HG02642 (cell line): ENCODE results near the gene GPR87.

Experiments
- ATAC-seq: cut with Tn5 transposase; IDR thresholded peaks from one replicate; pipeline ENCODE4 v1.9.1; 2021; ENCODE audit warnings: mild to moderate bottlenecking; ENCODE audit not compliant: unreplicated experiment, poor library complexity

GPR87 gene

GRCh38 chr3:151289445-151289844 is 27.2 kb downstream of the GPR87 start:
- no peak for ATAC-seq

- ATAC-seq = no peak
Observed at GRCh38 chr3:151285940-151286339, 30.7 kb downstream of the GPR87 start.

- no peak for ATAC-seq
Observed at GRCh38 chr3:151283907-151284461, 32.6 kb downstream of the GPR87 start.

DNA sequence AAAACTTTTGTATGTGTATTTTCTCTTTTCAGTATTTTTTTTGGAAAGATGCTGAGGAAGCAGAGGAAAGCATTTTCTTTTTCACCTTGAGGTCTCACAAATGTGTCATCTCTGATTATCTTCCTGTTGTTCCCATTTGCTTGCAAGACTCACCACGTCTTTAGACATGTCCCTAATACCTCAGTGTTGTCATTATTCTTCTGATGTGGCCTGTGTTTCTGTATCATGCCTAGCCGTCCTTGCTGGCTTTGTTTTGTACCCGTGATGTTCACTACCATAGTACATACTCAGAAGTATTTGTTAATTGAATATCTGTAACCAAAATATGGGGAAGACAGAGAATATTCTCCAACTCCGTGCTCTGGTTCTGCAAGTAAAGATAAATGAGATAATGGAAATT is 33.2 kb downstream of the GPR87 start:
- no peak for ATAC-seq

DNA sequence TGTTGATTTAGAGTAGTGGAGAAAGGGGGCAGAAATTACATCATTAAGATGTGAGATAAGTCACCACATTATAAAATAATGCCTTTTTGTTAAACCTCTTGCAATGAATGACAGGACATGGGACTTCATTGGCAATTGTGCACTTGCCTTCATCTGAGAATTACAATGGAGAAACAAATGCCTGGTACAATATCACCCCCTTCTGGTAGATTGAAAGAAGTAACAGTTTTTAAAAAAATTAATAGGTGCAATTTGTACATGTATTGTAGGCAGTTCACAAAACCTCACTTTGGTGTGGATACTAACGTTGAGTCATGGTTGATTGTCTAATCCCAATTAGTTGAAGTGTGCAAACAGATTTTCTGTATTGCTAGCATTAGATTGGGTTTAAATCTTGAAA is 33.7 kb downstream of the GPR87 start:
- peak; percentile 46 for ATAC-seq

DNA sequence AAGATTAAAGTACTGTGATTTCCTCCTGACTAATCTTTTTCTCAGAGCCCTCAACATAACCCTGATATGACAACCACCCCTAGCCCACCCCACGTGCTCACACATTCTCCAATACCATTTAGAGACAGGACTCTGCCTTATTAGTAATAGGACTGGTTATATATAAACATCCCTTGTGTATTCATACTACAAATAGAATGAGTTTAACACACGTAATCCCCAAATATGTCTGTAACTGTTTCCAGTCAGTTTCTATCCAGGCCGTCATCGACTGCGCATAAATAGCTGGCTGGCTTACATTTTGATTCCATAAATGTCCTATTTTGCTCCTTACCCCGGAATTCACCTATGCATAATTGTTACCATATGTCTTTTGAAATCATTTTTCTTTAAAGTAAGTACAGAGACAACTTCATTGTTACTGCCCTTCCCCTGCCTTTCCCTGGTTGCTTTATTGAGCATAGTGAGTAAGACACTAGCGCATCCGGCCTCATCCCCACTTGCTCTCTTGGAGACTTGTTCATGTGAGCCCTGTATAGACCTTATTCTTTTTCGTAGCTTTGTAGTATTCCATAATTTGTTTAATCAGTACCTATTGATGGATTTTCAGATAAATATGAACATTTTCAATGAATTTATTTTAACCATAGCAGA is 34.8 kb downstream of the GPR87 start:
- no peak for ATAC-seq

- no peak for ATAC-seq
Observed at GRCh38 chr3:151278230-151278629, 38.4 kb downstream of the GPR87 start, which contains the start of gene P2RY14. TSS of gene P2RY14 (minus strand) at chr3:151278542. CDS start at chr3:151214316, 64,226 bp downstream.

DNA sequence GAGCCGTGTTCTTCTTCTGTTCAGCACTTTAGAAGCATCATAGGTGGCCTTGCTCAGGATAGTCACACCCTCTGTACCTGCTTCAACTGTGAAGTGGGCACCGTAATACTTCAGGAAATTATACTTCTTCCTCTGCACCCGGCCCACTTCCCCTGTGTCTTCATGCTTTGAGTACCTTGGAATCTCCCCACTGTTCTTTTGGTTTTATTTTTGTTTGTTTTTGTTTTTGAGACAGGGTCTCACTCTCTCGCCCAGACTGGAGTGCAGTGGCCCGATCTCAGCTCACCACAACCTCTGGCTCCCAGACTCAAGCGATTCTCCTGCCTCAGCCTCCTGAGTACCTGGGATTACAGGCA is 40.0 kb downstream of the GPR87 start:
- peak; percentile 79 for ATAC-seq

DNA sequence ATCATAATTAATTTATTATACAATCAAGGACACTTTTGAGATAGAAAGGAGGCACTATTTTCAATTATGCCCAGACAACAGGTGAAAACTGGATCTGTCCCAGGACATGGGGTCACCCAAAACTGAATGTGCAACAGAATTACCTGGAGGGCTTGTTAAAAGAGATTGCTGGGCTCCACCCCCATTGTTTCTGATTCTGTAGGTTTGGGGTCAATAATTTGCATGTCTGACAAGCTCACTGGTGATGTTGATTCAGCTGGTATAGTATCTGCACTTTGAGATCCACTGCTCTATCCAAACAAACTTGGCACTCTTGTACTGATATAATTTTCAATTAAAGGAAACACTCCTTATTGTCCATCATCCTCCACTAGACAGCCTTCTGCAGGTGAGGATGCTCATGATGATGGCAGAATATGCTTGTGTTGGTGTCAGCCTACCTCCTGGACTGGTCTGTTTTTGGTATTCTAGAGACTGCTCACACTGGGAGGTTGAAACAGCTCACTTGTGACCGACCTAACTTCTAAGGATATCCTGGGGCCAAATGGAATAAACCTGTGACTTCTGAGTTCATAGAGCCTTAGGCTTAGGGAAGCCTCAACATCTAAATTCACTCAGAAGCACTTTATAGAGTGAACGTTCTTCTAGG is 40.5 kb downstream of the GPR87 start:
- ATAC-seq = peak; percentile 10

GRCh38 chr3:151275091-151275490 is 41.5 kb downstream of the GPR87 start:
- no peak for ATAC-seq

- no peak for ATAC-seq
Observed at GRCh38 chr3:151269631-151270030, 47.0 kb downstream of the GPR87 start.

DNA sequence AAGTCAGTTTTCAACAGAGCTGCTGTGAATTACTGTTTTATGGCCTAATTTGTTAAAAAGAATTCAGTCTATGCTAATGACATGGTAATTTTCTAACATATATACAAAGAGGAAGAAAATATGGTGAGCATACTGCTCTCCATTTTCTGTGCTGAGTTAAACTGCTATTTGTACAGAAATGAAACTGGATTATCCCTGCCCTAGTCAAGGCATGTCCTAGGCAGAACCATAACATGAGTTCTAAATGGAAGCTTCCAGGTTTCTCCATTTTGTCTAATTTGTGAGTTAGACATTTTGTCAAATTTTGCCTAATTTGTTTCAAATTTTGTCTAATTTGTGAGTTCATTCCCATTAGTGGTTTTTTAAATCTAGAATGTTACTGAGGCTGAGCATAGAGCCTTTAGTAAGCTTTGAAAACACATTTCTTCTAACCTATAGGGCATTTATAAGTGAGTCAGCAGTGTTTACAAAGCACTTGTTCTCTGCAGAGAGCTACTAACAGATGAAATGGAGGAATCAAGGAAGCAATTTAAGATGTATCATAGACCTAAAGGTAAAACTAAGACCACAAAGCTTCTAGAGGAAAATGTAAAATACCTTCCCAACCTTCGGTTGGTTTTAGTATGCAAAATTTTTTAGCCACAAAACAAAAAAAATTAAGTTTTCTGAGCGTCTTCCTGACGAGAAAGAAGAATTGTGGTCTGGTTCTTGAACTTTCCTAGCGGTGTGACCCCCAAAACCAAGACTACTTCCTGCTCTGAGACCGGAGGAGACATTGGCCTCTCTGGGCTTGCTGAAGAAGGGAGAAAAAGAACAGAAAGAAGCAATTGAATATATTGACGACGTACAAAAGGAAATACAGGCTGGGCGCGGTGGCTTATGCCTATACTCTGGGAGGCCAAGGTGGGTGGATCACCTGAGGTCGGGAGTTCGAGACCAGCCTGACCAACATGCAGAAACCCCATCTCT is 48.1 kb downstream of the GPR87 start:
- peak; percentile 56 for ATAC-seq

GRCh38 chr3:151267066-151267465 is 49.6 kb downstream of the GPR87 start:
- ATAC-seq = no peak

DNA sequence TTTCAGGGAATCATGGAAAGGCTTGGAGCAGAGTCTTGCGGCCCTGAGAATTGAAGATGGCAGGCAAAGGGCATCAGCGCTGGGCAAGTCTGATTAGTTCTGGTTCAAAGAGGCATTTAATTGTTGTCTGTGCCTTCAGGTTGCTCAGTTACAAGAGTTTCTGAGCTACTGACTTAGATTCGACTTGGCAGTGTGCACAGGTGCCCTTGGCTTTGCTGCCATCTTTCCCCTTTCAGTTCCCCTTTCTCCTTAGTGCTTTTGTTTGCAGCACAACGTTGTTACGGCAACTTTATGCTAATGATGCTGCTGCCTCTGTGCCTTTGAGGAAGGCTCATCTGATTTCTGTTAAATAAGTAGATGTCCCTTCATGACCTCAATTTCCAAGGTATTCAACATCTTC is 50.8 kb downstream of the GPR87 start:
- peak; percentile 97 for ATAC-seq

- no peak for ATAC-seq
Observed at GRCh38 chr3:151265166-151265565, 51.5 kb downstream of the GPR87 start.

- no peak for ATAC-seq
Observed at GRCh38 chr3:151264605-151265004, 52.0 kb downstream of the GPR87 start.

GRCh38 chr3:151262871-151263525 is 53.6 kb downstream of the GPR87 start:
- no peak for ATAC-seq

DNA sequence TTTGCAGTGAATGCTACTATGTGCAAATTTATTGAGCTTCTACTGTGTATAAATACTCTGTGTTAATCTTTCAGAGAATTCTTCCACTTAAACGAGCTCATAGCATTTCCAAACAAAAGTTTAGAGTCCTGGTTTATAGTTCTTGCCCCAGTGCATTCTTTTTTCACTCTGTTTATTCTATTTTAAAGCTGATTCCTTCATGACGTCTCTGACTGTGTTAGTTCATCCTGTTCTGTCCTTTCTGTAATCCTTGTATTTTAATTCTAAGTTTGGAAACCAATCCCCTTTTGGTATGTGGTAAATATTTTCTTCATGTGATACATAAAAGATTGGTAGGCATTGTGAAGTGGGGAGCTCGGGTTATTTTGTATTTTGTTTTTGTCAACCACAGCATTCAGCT is 57.0 kb downstream of the GPR87 start:
- no peak for ATAC-seq

- ATAC-seq = no peak
Observed at GRCh38 chr3:151256749-151257148, 59.9 kb downstream of the GPR87 start.

GRCh38 chr3:151248772-151249337 is 67.8 kb downstream of the GPR87 start:
- no peak for ATAC-seq
